Stimulated activated CD4-positive, alpha-beta T cell treated with anti-CD3 and anti-CD28 coated beads, Interleukin-1b, Interleukin-23, amount 100 ng/mL, for 1 hour (primary cell): ENCODE measurements around the gene HAL.

Experiments
- DNase-seq, 2 donors: peaks; one replicate each; pipeline ENCODE4 v3.0.0-alpha.2; 2020; ENCODE audit warnings: low read depth in 2 of 2

HAL gene

DNA sequence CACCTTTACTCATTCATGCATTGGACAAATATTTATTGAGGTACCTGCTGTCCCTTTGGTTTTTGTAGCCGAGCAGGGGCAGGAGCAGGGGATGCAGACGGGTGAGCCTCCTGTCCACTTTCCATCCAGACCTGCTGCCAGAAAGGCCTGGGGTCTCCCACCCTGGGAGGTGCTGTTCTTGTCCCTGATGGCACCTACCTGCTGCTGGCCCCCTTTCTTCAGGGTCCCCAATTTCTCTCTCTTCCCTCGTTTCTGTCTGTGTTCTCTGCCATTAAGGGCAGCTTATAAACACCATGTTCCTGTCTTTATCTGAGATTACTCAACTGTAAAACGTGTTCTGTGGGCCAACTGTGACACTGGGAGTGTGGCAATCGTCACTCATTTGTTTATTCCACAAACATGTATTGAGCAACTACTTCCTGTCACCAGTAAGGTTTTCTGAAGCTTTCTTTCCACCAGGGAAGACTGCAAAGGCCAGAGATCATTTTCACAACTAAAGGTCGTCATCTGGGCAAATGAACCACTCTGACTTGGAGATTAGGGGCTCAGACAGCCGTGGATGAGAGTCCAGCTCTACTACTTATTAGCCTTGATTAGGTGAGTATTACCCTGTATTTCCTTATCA lies at the start of gene HAL:
Gene HAL, minus strand, starts transcription at position 311 of the 625 bp plus-strand sequence. CDS start 434 bp downstream, outside the sequence.
- DNase-seq, result no peak

- DNase-seq, result no peak
These were observed 49.4 kb upstream of the HAL start for GRCh38 chr12:96045566-96045965.

DNA sequence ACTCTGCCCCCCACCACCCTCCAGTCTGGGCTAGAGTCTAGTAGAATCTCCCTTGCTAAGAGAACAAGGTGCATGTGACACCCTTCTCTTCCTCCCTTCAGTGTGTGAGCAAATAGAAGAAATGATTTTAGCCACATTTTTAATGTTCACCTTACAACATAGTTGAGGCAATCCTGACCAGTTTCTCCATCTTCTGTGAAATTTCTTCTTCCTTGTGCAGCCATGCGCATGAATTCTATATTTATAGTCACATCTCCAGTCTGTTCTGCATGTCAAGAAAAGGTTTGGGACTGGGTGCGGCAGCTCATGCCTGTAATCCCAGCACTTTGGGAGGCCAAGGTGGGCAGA lies 48.8 kb upstream of the HAL start:
- DNase-seq, result no peak

DNA sequence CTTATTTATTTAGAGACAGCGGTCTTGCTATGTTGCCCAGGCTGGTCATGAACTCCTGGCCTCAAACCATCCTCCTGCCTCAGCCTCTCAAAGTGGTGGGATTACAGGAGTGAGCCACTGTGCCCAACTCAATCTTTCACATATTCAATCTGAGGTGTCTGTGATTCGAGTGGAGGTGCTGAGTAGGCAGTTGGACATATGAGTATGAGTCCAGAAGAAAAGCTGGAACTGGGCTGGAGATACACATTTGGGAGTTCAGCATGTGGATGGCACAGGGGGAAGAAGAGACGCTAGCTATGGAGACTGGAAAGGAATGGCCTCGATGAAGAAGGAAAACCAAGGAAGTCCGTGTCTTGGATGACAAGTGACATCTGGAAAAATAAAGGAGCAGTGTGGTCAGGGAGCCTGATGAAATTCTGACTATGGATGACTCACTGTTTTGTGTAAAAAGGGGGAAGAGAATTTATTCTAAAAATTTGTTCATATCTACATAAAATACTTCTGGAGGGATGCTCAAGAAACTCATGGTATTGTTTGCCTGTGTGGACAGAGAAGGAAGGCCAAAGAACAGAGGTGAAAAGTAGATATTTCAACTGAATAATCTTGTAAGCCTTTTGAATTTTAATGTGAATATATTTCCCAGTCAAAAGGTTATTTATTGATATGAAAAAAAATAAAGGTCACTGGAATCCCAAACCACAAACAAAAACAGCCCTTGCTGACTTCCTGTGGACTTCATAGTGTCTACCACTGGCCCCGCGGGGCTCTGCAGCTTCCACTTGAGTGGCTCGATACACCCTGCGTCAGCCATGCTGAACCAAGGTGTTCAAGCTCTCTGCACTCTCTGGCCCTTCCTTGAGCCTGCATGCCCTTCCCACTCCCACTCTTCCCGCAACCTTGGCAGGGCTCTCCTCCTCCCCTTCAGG lies 48.1 kb upstream of the HAL start:
- DNase-seq, result no peak

DNA sequence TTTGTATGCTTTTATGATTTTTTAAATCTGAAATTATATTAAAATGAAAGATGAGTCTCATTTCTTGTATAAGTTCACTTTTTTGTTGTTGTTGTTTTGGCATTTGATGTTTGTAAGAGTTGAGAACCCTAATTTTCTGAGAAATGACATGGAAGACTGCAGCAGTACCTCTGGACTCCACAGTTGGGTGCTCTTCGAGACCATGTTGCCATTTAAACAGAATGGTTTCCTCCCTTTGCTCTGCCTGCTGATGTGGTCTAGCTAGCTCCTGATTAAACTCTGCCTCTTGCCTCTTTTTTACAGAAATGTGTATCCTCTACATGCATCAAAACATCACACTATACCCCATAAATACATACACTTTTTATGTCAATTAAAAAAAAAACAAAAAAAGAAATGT lies 45.0 kb upstream of the HAL start:
- DNase-seq, result no peak

- no peak for DNase-seq
These were observed 44.4 kb upstream of the HAL start for GRCh38 chr12:96040305-96041133.

DNA sequence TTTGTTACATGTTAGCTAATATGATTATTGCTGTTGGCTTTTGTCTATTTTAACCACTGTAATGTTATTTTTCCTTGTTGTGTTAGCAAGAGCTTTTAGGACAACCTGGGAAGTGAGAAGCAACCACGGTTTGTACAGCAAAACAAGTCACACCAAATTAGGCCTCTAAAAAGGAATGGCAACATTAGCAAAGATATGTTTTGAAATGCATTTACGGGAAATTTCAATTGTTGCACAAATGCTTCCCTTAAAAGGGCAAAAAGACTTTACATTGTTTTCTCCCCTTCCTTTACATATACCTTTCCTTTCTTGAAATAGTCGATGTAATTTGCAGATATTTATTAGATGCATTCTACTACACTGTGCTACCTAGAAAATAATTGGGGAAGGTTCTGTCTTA lies 43.4 kb upstream of the HAL start:
- no peak for DNase-seq

GRCh38 chr12:96036765-96037455 lies 40.8 kb upstream of the HAL start:
- DNase-seq, result no peak

GRCh38 chr12:96035283-96036236 lies 39.4 kb upstream of the HAL start, which contains the start of gene LTA4H:
Gene LTA4H, minus strand, starts transcription at chr12:96035587. Its CDS starts 68 bp downstream, at chr12:96035519.
- DNase-seq, result peak; percentile 91

DNA sequence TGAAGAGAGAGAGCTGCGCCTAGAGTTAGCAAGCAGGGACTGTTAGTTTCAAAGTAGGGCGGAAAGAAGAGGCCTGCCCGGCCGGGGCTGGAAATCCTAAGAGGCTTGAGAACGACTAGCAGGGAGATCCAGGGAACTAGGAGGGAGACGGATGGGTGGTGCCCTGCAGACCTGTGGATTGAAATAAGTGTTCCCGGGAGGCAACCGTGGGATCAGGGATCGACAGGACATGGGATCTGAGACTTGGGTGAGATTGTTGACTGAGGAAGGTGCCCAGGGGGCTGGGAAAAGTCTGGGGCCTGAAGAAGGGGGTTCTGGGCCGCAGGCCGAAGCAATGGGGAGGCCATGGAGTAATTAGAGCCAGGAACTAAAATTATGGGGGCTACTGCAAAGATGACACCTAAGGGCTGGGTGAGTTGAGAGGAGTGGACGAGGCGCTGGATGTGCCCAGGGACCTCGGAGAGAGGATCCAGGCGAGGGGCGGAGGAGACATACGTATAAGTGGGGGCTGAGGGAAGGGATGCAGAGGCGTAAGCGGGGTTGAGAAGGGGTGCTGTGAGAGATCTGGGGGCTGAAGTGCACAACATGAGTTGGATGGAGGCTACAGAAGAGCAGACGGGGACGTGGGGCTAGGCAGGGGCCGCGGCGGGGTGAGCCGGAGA lies 38.6 kb upstream of the HAL start:
- DNase-seq, result no peak

DNA sequence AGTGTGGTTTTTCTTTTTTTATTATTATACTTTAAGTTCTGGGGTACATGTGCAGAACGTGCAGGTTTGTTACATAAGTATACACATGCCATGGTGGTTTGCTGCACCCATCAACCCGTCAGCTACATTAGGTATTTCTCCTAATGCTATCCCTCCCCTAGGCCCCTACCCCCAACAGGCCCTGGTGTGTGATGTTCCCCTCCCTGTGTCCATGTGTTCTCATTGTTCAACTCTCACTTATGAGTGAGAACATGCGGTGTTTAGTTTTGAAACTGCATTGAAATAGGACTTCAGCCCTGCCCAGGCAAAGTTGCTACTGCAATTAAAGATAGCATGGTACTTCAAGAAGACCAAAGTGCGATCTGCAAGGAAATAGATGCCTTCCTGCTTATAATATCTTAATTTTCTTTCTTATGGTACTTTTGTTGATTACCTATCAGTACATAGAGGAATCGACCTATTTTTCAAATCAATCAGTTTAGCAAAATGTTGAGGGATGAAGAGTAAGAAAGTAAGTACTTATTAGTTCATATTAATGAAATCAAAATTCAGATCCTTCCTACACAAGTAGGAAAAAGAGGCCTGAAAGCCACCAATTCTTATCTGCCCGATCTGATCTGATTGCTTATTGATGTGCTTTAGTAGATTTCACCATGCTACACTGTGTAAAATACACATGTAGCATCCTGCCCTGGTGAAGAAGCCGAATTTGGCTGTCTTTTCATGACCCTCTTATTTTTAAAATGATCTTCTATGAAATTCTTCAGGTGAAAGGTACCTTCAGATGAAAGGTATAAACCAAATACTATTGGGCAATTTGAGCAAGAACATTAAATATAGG lies 37.6 kb upstream of the HAL start:
- no peak for DNase-seq

- DNase-seq, result no peak
These were observed 33.7 kb upstream of the HAL start for GRCh38 chr12:96029826-96030225.

GRCh38 chr12:96028538-96028937 lies 32.4 kb upstream of the HAL start:
- DNase-seq, result no peak

DNA sequence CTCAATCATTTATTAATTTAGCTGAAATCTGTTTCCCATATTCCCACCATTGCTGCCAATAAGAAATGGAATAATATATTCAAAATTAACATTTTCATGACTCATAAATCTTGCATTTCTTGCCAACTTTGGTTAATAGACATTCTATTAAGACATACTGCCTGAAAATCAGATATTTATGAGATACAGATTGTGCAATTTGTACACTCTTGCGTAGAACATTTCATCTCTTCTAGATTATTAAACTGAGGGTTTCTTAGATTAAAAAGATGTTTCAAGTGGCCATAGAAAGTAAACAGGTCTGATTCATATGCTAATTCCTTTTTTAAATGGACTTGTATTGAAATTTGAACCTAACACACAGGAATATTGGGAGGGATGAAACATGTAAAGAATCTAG lies 30.2 kb upstream of the HAL start:
- no peak for DNase-seq

DNA sequence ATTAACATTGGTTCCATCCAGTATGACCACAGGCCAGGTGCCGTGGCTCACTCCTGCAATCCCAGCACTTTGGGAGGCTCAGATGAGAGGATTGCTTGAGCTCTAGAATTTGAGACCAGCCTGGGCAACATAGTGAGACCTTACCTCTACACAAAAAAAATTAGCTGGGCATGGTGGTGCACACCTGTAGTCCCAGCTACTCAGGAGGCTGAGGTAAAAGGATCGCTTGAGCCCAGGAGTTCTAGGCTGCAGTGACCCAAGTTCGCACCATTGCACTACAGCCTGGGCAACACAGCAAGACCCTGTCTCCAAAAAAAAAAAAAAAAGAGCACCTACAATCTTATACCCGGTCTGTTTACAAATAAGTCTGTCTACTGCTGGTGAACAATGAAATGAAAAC lies 29.4 kb upstream of the HAL start:
- DNase-seq, result no peak

DNA sequence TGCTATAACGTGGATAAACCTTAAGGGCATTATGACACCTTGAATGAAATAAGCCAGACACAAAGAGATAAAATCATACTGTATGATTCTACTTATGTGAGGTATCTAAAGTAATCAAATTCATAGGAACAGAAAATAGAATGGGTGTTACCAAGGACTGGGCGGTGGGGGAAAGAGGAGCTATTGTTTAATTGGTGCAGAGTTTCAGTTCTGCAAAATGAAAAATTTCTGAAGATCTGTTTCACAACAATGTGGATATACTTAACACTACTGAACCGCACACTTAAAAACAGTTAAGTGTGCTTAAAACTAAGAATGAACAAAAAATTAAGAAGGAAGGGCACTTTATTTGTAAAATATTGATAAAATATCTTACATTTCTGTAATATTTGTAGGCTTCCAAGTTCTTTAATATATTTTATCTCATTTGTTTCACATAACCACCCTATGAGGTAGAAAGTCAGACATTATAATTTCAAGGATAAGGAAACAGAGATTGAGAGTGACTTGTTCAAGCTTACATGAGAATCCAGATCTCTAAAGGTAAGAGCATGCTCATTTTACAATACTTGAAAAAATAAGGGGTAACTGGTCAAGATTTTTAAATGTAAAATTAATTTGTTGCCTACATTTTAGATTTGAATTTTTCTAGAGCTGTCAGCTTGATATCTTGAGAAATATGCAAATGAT lies 24.3 kb upstream of the HAL start:
- no peak for DNase-seq

DNA sequence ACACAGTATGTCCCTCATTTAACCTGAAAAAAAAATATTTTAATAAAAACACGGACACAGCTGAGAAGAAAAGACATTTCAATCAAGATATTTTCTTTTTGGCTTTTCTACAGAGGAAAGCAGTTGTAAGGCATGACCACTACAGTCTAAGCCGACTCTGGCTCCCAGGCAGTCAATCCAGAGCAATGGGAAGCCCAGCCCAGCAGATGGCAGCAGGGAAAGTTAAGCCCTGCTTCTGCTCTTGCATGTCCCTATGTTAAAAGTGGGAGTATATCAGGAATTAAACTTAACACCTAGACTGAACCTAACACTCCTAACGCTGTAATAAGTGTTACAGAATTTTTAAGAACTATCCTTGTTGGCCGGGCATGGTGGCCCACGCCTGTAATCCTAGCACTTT lies 19.5 kb upstream of the HAL start:
- no peak for DNase-seq

GRCh38 chr12:96014943-96015599 lies 18.9 kb upstream of the HAL start:
- no peak for DNase-seq
